Measurements from ENCODE around the gene CAND2.
A peak's percentile ranks its signal among the peaks of the same experiment; 100 is the strongest.

The CAND2 gene

DNA sequence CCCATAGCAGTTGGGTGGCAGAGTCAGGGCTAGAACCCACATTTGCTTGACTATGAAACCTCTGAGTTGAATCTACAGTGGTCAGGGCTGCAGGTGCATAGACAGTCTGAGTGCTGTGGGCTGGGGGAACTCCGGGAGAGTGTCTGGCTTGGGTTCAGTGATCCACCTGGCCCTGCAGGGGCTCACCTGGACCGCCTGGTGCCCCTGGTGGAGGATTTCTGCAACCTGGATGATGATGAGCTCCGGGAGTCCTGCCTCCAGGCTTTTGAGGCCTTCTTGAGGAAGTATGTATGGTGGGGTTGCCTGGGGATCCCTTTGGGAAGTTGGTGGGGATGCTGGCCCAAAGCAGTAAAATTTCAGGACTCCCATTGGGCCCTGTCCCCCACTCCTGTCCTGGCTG is 16.3 kb downstream of the CAND2 start:
- TF ChIP-seq, protein P1, sequence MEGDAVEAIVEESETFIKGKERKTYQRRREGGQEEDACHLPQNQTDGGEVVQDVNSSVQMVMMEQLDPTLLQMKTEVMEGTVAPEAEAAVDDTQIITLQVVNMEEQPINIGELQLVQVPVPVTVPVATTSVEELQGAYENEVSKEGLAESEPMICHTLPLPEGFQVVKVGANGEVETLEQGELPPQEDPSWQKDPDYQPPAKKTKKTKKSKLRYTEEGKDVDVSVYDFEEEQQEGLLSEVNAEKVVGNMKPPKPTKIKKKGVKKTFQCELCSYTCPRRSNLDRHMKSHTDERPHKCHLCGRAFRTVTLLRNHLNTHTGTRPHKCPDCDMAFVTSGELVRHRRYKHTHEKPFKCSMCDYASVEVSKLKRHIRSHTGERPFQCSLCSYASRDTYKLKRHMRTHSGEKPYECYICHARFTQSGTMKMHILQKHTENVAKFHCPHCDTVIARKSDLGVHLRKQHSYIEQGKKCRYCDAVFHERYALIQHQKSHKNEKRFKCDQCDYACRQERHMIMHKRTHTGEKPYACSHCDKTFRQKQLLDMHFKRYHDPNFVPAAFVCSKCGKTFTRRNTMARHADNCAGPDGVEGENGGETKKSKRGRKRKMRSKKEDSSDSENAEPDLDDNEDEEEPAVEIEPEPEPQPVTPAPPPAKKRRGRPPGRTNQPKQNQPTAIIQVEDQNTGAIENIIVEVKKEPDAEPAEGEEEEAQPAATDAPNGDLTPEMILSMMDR (IDR thresholded peaks at IDR 0.05; ENCODE audit: borderline replicate concordance, insufficient read depth, low read depth, low read length) = no peak
- H3K4me3 ChIP-seq (ENCODE audit: low read depth, low read length) = no peak overlapping the region

DNA sequence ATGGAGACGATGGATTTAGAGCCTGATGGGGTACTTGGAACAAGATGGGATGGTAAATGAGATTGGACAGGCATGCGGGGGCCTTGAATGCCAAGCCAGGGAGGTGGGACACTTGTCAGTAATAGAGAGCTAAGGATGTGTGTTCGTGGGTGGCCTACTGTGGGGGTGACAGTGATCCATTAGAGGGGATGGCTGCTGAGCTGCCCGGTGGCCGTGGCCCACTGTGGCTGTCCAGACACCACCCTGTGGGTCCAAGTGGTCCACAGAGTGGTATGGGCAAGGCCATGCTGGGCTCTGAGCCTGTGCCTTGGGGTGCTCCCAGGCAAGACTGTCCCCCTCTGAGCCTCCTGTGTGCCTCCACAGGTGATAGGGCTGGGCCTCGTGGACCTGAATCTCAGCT is 17.5 kb downstream of the CAND2 start:
- H3K4me3 ChIP-seq (ENCODE audit: low read depth, low read length) = no peak overlapping the region
- TF ChIP-seq, protein P1 (IDR thresholded peaks at IDR 0.05; ENCODE audit: borderline replicate concordance, insufficient read depth, low read depth, low read length) = no peak

DNA sequence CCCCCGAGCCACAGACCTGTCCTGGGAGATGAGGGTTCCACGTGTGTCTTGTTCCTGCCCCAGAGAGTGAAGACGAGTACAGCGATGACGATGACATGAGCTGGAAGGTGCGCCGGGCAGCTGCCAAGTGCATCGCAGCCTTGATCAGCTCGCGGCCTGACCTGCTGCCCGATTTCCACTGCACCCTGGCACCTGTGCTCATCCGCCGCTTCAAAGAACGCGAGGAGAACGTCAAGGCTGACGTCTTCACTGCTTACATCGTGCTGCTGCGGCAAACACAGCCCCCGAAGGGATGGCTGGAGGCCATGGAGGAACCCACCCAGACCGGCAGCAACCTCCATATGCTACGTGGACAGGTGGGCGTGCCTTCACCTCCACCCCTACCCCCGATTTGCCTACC is 18.6 kb downstream of the CAND2 start:
- TF ChIP-seq, protein P1 (IDR thresholded peaks at IDR 0.05; ENCODE audit: borderline replicate concordance, insufficient read depth, low read depth, low read length) = no peak
- no peak overlapping the region for H3K4me3 ChIP-seq (ENCODE audit: low read depth, low read length)

DNA sequence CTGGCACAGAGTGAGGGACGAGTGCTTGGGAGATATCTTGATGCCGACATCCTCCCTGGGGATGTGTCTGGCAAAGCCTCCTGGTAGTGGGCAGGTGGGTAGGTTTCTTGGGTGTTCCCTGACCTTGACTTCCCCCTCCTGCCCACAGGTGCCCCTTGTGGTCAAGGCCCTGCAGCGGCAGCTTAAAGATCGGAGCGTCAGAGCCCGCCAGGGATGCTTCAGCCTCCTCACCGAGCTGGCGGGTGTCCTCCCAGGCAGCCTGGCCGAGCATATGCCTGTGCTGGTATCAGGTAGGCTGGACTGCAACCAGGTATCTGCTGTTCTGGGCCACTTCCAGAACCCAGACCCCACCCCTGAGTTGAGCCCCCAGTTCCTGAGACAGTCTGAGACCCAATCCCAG is 19.2 kb downstream of the CAND2 start:
- TF ChIP-seq, protein P1 (IDR thresholded peaks at IDR 0.05; ENCODE audit: borderline replicate concordance, insufficient read depth, low read depth, low read length) = 0 out of 2 replicates have a peak, but pooled peaks have one; percentile 1
- no peak overlapping the region for H3K4me3 ChIP-seq (ENCODE audit: low read depth, low read length)

DNA sequence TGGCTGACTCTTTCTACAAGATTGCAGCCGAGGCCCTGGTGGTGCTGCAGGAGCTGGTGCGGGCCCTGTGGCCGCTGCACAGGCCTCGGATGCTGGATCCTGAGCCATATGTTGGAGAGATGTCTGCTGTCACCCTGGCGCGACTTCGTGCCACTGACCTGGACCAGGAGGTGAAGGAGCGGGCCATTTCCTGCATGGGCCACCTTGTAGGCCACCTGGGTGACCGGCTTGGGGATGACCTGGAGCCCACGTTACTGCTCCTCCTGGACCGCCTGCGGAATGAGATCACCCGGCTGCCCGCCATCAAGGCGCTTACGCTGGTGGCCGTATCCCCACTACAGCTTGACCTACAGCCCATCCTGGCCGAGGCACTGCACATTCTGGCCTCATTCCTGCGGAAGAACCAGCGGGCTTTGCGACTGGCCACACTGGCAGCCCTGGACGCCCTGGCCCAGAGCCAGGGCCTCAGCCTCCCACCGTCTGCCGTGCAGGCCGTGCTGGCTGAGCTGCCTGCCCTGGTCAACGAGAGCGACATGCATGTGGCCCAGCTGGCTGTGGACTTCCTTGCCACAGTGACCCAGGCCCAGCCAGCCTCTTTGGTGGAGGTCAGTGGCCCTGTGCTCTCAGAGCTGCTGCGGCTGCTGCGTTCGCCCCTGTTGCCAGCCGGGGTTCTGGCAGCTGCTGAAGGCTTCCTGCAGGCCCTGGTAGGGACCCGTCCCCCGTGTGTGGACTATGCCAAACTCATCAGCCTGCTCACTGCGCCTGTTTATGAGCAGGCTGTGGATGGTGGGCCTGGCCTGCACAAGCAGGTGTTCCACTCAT is 20.3 kb downstream of the CAND2 start:
- H3K4me3 ChIP-seq (ENCODE audit: low read depth, low read length) = no peak overlapping the region
- TF ChIP-seq, protein P1 (IDR thresholded peaks at IDR 0.05; ENCODE audit: borderline replicate concordance, insufficient read depth, low read depth, low read length) = no peak

DNA sequence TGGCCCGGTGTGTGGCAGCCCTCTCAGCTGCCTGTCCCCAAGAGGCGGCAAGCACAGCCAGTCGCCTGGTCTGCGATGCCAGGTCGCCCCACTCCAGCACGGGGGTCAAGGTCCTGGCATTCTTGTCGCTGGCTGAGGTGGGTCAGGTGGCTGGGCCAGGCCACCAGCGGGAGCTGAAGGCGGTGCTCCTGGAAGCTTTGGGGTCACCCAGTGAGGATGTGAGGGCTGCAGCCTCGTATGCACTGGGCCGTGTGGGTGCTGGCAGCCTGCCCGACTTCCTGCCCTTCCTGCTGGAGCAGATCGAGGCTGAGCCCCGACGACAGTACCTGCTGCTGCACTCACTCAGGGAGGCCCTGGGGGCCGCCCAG is 20.8 kb downstream of the CAND2 start:
- H3K4me3 ChIP-seq (ENCODE audit: low read depth, low read length) = no peak overlapping the region
- TF ChIP-seq, protein P1 (IDR thresholded peaks at IDR 0.05; ENCODE audit: borderline replicate concordance, insufficient read depth, low read depth, low read length) = no peak

DNA sequence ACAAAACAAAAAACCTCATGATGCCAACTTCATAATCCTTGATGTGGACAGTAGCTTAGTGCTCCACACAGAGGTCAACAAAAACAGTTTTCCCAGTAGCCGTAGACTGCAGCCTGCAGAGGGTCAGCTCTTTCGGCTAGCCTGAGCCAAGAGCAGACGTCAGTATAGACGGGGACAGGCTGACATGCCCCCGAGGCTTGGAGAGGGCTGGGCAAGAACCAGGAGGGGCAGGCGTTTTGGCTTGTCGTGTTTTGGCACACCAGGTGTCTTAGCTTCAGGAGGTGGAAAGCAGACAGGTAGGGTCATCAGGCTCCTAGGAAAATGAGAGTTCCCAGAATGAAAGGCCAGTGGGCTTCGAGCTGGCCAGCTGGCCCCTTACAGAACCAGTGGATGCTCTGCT is 21.8 kb downstream of the CAND2 start:
- H3K4me3 ChIP-seq (ENCODE audit: low read depth, low read length) = no peak overlapping the region
- TF ChIP-seq, protein P1 (IDR thresholded peaks at IDR 0.05; ENCODE audit: borderline replicate concordance, insufficient read depth, low read depth, low read length) = no peak
